SH-SY5Y (cell line): Measurements from ENCODE around the gene CLDN24.

Source experiments
- GATA2 ChIP-seq: IDR thresholded peaks from 2 replicates; pipeline ENCODE4 v1.6.1; 2011; ENCODE audit warnings: mild to moderate bottlenecking, low read depth, low read length
- GATA3 ChIP-seq: IDR thresholded peaks from 2 replicates; pipeline ENCODE4 v1.6.1; 2011; ENCODE audit warnings: low read depth, mild to moderate bottlenecking, low read length, moderate library complexity

DNA sequence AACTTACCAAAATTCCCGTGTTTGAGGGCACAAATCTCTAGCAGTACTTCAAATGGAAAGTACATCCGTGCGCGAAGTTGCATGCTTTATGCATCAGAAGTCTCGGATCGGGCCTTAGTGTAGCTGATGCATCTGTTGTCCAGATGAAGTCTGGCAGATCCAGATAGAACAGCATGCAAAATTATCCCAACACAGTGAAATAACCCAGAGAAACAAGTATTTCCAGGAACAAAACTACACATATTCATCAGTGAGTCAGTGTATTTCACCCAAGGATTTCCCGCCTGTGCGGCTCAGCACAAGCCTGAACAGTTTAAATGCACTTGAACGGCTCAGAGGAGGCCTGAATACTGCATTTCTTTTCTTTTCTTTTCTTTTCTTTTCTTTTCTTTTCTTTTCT, 27.4 kb upstream of the CLDN24 start:
- TF ChIP-seq GATA2 (no peak), GATA3 (no peak)
